ENCODE results near the gene ALK.

Gene ALK

GRCh38 chr2:29489568-29489967 lies 431.8 kb downstream of the ALK start:
- no peak for DNase-seq (ENCODE audit: low read depth)
- no peak overlapping the region for H3K4me3 ChIP-seq (ENCODE audit: low read depth, low read length)
- TF ChIP-seq MYC (IDR thresholded peaks at IDR 0.05; ENCODE audit: low read depth, low read length), result no peak
- TF ChIP-seq POLR2A (IDR thresholded peaks at IDR 0.05; ENCODE audit: extremely low read depth, insufficient read length), result no peak
- TF ChIP-seq, protein P1, sequence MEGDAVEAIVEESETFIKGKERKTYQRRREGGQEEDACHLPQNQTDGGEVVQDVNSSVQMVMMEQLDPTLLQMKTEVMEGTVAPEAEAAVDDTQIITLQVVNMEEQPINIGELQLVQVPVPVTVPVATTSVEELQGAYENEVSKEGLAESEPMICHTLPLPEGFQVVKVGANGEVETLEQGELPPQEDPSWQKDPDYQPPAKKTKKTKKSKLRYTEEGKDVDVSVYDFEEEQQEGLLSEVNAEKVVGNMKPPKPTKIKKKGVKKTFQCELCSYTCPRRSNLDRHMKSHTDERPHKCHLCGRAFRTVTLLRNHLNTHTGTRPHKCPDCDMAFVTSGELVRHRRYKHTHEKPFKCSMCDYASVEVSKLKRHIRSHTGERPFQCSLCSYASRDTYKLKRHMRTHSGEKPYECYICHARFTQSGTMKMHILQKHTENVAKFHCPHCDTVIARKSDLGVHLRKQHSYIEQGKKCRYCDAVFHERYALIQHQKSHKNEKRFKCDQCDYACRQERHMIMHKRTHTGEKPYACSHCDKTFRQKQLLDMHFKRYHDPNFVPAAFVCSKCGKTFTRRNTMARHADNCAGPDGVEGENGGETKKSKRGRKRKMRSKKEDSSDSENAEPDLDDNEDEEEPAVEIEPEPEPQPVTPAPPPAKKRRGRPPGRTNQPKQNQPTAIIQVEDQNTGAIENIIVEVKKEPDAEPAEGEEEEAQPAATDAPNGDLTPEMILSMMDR (IDR thresholded peaks at IDR 0.05; ENCODE audit: low read depth, low read length), result no peak
- no peak for TF ChIP-seq MAX (IDR thresholded peaks at IDR 0.05; ENCODE audit: low read depth, low read length)

DNA sequence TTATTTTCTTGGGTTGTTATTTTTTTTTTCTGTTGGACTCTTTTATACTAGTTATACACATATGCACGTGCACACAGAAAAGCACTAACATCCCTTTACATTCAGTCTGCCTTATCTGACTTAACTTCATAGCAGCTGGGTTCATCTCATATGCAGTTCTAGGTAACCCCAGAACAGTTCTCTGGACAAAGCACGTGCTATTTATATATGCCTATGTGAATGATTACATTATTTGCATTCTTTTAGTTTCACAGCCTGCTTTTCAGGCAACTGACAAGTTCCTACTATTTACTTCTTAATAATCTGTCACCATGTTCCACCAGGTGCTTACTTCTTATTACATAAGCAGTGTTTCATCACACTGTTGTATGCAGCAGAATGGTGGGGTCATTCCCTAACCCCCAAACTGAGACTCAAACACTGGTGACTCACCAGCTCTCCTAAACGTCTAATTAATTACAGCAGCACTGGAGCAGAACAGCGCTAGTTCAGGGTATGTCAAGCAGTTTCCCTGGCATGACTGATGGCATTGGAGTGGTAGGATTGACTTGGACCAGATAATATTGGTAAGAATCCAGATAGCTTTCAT lies 433.3 kb downstream of the ALK start:
- TF ChIP-seq POLR2A (IDR thresholded peaks at IDR 0.05; ENCODE audit: extremely low read depth, insufficient read length) (no peak), MAX (IDR thresholded peaks at IDR 0.05; ENCODE audit: low read depth, low read length) (no peak), MYC (IDR thresholded peaks at IDR 0.05; ENCODE audit: low read depth, low read length) (no peak)
- TF ChIP-seq, protein P1 (IDR thresholded peaks at IDR 0.05; ENCODE audit: low read depth, low read length), result no peak
- H3K4me3 ChIP-seq (ENCODE audit: low read depth, low read length), result no peak overlapping the region
- DNase-seq (ENCODE audit: low read depth), result no peak

DNA sequence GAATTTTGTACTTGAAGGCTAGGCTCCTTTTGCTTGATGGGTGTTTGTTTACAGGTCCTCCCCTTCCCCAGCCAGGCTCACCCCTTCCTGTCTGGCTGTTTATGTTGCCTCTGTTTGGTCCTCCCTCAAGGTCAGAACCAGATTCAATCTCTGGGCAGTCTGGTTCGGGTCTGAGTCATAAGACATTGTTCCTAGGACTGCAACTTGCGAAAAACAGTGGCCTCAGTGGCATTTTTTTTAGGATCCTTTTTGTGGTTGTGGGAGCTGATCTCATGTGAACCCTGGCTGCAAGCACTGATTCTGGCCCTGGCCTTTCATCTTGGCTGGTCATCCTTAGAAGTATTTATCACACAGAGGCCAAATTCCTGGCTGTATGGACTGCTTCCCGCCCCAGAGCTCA lies 435.8 kb downstream of the ALK start:
- no peak for TF ChIP-seq MYC (IDR thresholded peaks at IDR 0.05; ENCODE audit: low read depth, low read length)
- TF ChIP-seq MAX (IDR thresholded peaks at IDR 0.05; ENCODE audit: low read depth, low read length), result no peak
- TF ChIP-seq, protein P1 (IDR thresholded peaks at IDR 0.05; ENCODE audit: low read depth, low read length), result no peak
- TF ChIP-seq POLR2A (IDR thresholded peaks at IDR 0.05; ENCODE audit: extremely low read depth, insufficient read length), result no peak
- no peak for DNase-seq (ENCODE audit: low read depth)
- no peak overlapping the region for H3K4me3 ChIP-seq (ENCODE audit: low read depth, low read length)

- no peak for DNase-seq (ENCODE audit: low read depth)
- H3K4me3 ChIP-seq (ENCODE audit: low read depth, low read length), result no peak overlapping the region
- TF ChIP-seq POLR2A (IDR thresholded peaks at IDR 0.05; ENCODE audit: extremely low read depth, insufficient read length) (no peak), MAX (IDR thresholded peaks at IDR 0.05; ENCODE audit: low read depth, low read length) (no peak), MYC (IDR thresholded peaks at IDR 0.05; ENCODE audit: low read depth, low read length) (no peak)
- TF ChIP-seq, protein P1 (IDR thresholded peaks at IDR 0.05; ENCODE audit: low read depth, low read length), result no peak
These were observed 436.3 kb downstream of the ALK start for GRCh38 chr2:29485117-29485516.

GRCh38 chr2:29482867-29483266 lies 438.5 kb downstream of the ALK start:
- no peak for DNase-seq (ENCODE audit: low read depth)
- no peak overlapping the region for H3K4me3 ChIP-seq (ENCODE audit: low read depth, low read length)
- TF ChIP-seq POLR2A (IDR thresholded peaks at IDR 0.05; ENCODE audit: extremely low read depth, insufficient read length) (no peak), MYC (IDR thresholded peaks at IDR 0.05; ENCODE audit: low read depth, low read length) (no peak), MAX (IDR thresholded peaks at IDR 0.05; ENCODE audit: low read depth, low read length) (no peak)
- TF ChIP-seq, protein P1 (IDR thresholded peaks at IDR 0.05; ENCODE audit: low read depth, low read length), result no peak

All from NB4 (cell line).